Measurements from ENCODE around the gene XBP1. TPM values are rescaled to one million over a fixed set of nuclear protein-coding genes. Genes with fewer than 3 reads are reported as not detected.

The XBP1 gene
- total and polyA plus RNA-seq, 2 donors (not counting 3 experiments of a cell fraction or from before 2014, with no cell fraction given): 90.4 to 102 TPM

- H3K9ac ChIP-seq (replicated peaks; ENCODE audit: extremely low read depth, insufficient read depth, low read length): no peak overlapping the region
- no TSS peak for BruUV-seq (replicated peaks)
- H4K20me1 ChIP-seq (replicated peaks; ENCODE audit: control insufficient read depth, extremely low read depth, insufficient read depth, low read length): no peaks in the 10 kb centered on the region
- TF ChIP-seq EZH2 (IDR thresholded peaks at IDR 0.05; ENCODE audit: borderline replicate concordance, low read depth, low read length, severe bottlenecking) (no peak), POLR2AphosphoS5 (IDR thresholded peaks at IDR 0.05; ENCODE audit: insufficient read depth, low read depth, low read length) (no peak), MAX (IDR thresholded peaks at IDR 0.05; ENCODE audit: insufficient read depth, insufficient read length) (no peak), JUN (IDR thresholded peaks at IDR 0.05; ENCODE audit: borderline replicate concordance, insufficient read depth, insufficient read length, low read depth) (no peak), FOS (IDR thresholded peaks at IDR 0.05; ENCODE audit: borderline replicate concordance, insufficient read depth, low read length) (no peak), MYC (IDR thresholded peaks at IDR 0.05; ENCODE audit: low read depth, low read length) (no peak), POLR2A (IDR thresholded peaks at IDR 0.05; ENCODE audit: low read depth, low read length) (no peak), CTCF (IDR thresholded peaks at IDR 0.05; ENCODE audit: extremely low read depth in 1 of 2, insufficient read depth in 1 of 2, low read depth in 1 of 2, low read length in 2 of 2) (no peak), GATA2 (IDR thresholded peaks at IDR 0.05; ENCODE audit: insufficient read depth, insufficient read length, low read depth, low read length) (no peak)
- no peaks in the 10 kb centered on the region for H3K36me3 ChIP-seq (ENCODE audit: control insufficient read depth in 2 of 2, extremely low read depth in 1 of 2, insufficient read depth in 2 of 2, low read length in 2 of 2)
- FAIRE-seq: no peak
- H3K79me2 ChIP-seq (ENCODE audit: control insufficient read depth, insufficient read depth, low read length): no peaks in the 10 kb centered on the region
- no peaks in the 10 kb centered on the region for H3K9me1 ChIP-seq (replicated peaks; ENCODE audit: control insufficient read depth, extremely low read depth, insufficient read depth, low read length)
- no peaks in the 10 kb centered on the region for H3K27me3 ChIP-seq (ENCODE audit: control insufficient read depth in 2 of 2, insufficient read depth in 2 of 2, low read length in 2 of 2)
- ChIA-PET POLR2A (no interaction called here), CTCF (interaction anchor here (1.9 to 3.6 kb wide), 2 partner anchors 13 to 215 kb away, joined by 7 to 13 read pairs; no protein-coding TSS in a partner anchor)
- H3K4me1 ChIP-seq (ENCODE audit: control insufficient read depth, extremely low read depth, insufficient read depth, low read length): peaks cover 7% of the 10 kb centered on the region
- dilution Hi-C loops (cut with MboI; ENCODE audit: extremely low pct_ligation_motif_present, low sequenced_read_pairs) (no loop called here), intact Hi-C loops (cut with micrococcal nuclease) (no loop called here)
- no peak overlapping the region for H3K4me3 ChIP-seq (replicated peaks in 1 of 3; ENCODE audit: insufficient read depth in 1 of 3, low read depth in 1 of 3, low read length in 3 of 3)
- no peaks in the 10 kb centered on the region for H3K9me3 ChIP-seq (replicated peaks; ENCODE audit: control insufficient read depth, insufficient read depth, low read length)
- H2AFZ ChIP-seq (ENCODE audit: low read depth, low read length): no peak overlapping the region
- no peak overlapping the region for H3K4me2 ChIP-seq (ENCODE audit: insufficient read depth, low read length)
- H3K27ac ChIP-seq (ENCODE audit: insufficient read depth, low read depth, low read length): no peak overlapping the region
- no peak for DNase-seq (ENCODE audit: low read depth, low spot score)
Observed at GRCh38 chr22:28815729-28816128, 15.4 kb upstream of the XBP1 start.

Measured in endothelial cell of umbilical vein (primary cell).